ENCODE results near the gene PTPN3. TPM values are rescaled to one million over a fixed set of nuclear protein-coding genes. Genes with fewer than 3 reads are reported as not detected.

The PTPN3 gene
- total RNA-seq, 2 experiments from 2014 or later = 0.20 to 0.35 TPM

DNA sequence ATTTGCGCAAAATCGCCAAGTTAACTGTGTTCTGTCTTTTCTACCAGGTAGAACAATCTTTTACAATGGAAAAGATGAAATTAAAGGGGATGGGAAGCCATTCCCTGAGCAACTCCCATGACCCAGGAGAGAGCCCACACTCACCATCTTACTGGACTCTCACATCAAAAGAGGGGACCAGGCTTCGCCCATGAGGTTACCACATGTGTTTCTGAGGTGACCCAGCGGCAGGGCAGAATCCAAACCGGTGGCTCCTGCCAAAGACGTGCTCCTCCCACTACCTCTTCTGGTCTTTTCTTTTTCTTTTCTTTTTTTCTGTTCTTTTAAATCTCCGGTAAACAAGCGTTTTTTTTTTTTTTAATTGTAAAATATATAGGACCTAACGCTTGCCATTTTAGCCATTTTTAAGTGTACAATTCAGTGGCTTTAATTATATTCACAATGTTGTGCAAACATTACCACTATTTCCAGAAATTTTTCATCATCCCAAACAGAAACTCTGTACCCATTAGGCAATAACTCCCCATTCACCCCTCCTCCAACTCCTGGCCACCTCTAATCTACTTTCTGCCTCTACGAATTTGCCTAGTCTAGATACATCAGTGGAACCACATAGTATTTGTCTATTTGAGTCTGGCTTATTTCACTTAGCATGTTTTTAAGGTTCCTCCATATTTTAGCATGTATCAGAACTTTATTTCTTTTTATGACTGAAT is 19.3 kb downstream of the PTPN3 start:
- peaks cover 26% of the 10 kb centered on the region for H3K27me3 Mint-ChIP-seq
- H3K27ac Mint-ChIP-seq = no peak overlapping the region
- H3K4me1 Mint-ChIP-seq = peaks cover 14% of the 10 kb centered on the region
- H3K9me3 Mint-ChIP-seq = no peaks in the 10 kb centered on the region
- no peak for DNase-seq
- H3K36me3 Mint-ChIP-seq (ENCODE audit: low read depth) = no peaks in the 10 kb centered on the region
- ChIA-PET POLR2A (no interaction called here), CTCF (interaction anchor here (2.1 kb wide), 1 partner anchor 9 kb away, joined by 8 read pairs; no protein-coding TSS in a partner anchor)
- H3K4me3 Mint-ChIP-seq = no peak overlapping the region

GRCh38 chr9:109478051-109478563 is 20.0 kb downstream of the PTPN3 start:
- peaks cover 30% of the 10 kb centered on the region for H3K27me3 Mint-ChIP-seq
- no peak overlapping the region for H3K4me3 Mint-ChIP-seq
- peaks cover 14% of the 10 kb centered on the region for H3K4me1 Mint-ChIP-seq
- ChIA-PET POLR2A (no interaction called here), CTCF (no interaction called here)
- DNase-seq = no peak
- no peaks in the 10 kb centered on the region for H3K9me3 Mint-ChIP-seq
- H3K27ac Mint-ChIP-seq = no peak overlapping the region
- H3K36me3 Mint-ChIP-seq (ENCODE audit: low read depth) = no peaks in the 10 kb centered on the region

GRCh38 chr9:109477258-109478050 is 20.7 kb downstream of the PTPN3 start:
- no peak for DNase-seq

GRCh38 chr9:109476642-109477257 is 21.4 kb downstream of the PTPN3 start:
- Mint-ChIP-seq H3K4me1 (peaks cover 9% of the 10 kb centered on the region), H3K4me3 (no peak overlapping the region), H3K27ac (no peak overlapping the region), H3K27me3 (peaks cover 29% of the 10 kb centered on the region), H3K9me3 (no peaks in the 10 kb centered on the region), H3K36me3 (ENCODE audit: low read depth) (no peaks in the 10 kb centered on the region)
- ChIA-PET CTCF (interaction anchor here (1.3 kb wide), 1 partner anchor 36 kb away, joined by 3 read pairs; no protein-coding TSS in a partner anchor), POLR2A (no interaction called here)
- DNase-seq = no peak

More at GRCh38 chr9:109477258-109478050, 20.7 kb downstream of the PTPN3 start:
- Mint-ChIP-seq H3K36me3 (ENCODE audit: low read depth) (no peaks in the 10 kb centered on the region), H3K4me3 (no peak overlapping the region), H3K27ac (no peak overlapping the region), H3K4me1 (peaks cover 10% of the 10 kb centered on the region), H3K9me3 (no peaks in the 10 kb centered on the region), H3K27me3 (peaks cover 27% of the 10 kb centered on the region)
- POLR2A ChIA-PET = no interaction called here
- CTCF ChIA-PET = interaction anchor here (1.3 kb wide), 1 partner anchor 37 kb away, joined by 3 read pairs; no protein-coding TSS in a partner anchor

DNA sequence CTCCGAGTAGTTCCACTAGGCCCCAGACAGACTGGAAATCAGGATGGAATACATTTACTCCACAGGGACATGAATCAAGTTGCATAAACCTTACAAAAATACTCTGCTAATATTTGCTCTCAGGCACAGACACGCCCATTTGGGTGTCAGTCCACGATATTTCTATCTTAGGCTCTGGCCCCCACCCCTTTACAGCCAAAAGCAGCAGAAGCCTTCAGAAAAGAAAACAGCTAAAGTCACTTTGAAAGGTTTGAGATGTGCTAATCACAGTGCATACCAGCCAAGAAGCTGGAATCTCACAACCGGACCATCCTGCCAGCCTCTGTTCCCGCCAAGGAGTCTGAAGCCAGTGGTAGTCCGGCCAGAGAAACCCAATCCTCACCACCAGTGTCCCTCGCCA is 22.6 kb downstream of the PTPN3 start:
- H3K9me3 Mint-ChIP-seq = no peaks in the 10 kb centered on the region
- CTCF ChIA-PET = interaction anchor here (0.9 to 1.1 kb wide), 3 partner anchors 15 to 35 kb away, joined by 3 to 4 read pairs (median 3); no protein-coding TSS in a partner anchor

DNA sequence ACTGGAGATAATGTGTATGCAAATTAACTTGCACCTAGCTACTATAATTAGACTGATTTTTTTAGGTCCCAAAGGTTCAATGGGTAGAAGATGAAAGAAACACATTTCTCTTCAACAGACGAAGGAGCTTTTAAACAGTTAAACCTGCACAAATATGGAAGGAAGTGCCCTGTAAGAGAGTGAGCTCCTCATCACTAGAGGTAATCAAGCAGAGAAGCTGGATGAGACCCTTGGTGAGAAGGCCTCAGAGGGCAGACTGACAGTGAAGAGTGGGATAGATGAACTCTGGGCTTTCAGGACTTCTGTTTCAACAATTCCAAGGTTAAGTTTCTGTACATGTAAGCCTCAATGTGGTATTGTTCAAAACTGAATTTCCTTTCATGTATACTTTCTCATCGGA is 23.2 kb downstream of the PTPN3 start:
- ChIA-PET POLR2A (no interaction called here), CTCF (interaction anchor here (0.9 to 1.1 kb wide), 3 partner anchors 14 to 34 kb away, joined by 3 to 4 read pairs (median 3); no protein-coding TSS in a partner anchor)
- DNase-seq = no peak
- Mint-ChIP-seq H3K4me3 (no peak overlapping the region), H3K36me3 (ENCODE audit: low read depth) (no peaks in the 10 kb centered on the region), H3K27me3 (peaks cover 33% of the 10 kb centered on the region), H3K27ac (no peak overlapping the region), H3K9me3 (no peaks in the 10 kb centered on the region), H3K4me1 (peaks cover 7% of the 10 kb centered on the region)

More for the DNA sequence above, 22.6 kb downstream of the PTPN3 start:
- Mint-ChIP-seq H3K36me3 (ENCODE audit: low read depth) (no peaks in the 10 kb centered on the region), H3K4me3 (no peak overlapping the region), H3K27ac (no peak overlapping the region), H3K4me1 (peaks cover 9% of the 10 kb centered on the region), H3K27me3 (peaks cover 33% of the 10 kb centered on the region)
- no peak for DNase-seq
- POLR2A ChIA-PET = no interaction called here

DNA sequence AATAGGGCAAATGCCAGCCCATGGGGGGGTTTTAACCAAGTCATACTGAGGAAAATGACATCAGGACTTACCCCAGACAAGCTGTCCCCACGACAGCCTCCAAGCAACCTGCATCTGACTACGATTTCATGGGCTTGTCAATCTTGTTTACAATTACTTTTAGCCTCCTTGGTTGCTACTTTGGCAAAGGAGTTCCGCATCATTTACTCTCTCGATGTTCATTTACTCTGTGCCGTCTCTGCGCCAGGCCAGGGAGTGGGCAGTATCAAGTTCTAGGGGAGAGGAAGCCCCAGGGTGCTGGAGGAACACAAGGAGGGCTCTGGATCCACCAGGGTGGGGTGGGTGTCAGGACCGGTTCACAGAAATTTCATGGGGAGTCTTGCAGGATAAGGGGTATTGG is 23.9 kb downstream of the PTPN3 start:
- Mint-ChIP-seq H3K9me3 (no peaks in the 10 kb centered on the region), H3K4me3 (no peak overlapping the region), H3K4me1 (peaks cover 2% of the 10 kb centered on the region), H3K27me3 (peaks cover 31% of the 10 kb centered on the region), H3K36me3 (ENCODE audit: low read depth) (no peaks in the 10 kb centered on the region), H3K27ac (no peak overlapping the region)
- CTCF ChIA-PET = interaction anchor here (1.0 kb wide), 1 partner anchor 16 kb away, joined by 3 read pairs; no protein-coding TSS in a partner anchor
- POLR2A ChIA-PET = no interaction called here
- DNase-seq = no peak

GRCh38 chr9:109473329-109473728 is 24.8 kb downstream of the PTPN3 start:
- H3K27ac Mint-ChIP-seq = no peak overlapping the region
- no peak overlapping the region for H3K4me3 Mint-ChIP-seq
- no peaks in the 10 kb centered on the region for H3K9me3 Mint-ChIP-seq
- H3K4me1 Mint-ChIP-seq = peaks cover 9% of the 10 kb centered on the region
- H3K36me3 Mint-ChIP-seq (ENCODE audit: low read depth) = no peaks in the 10 kb centered on the region
- POLR2A ChIA-PET = no interaction called here
- no peak for DNase-seq
- CTCF ChIA-PET = interaction anchor here (0.6 to 1.0 kb wide), 2 partner anchors 32 to 182 kb away, joined by 3 to 4 read pairs; no protein-coding TSS in a partner anchor
- H3K27me3 Mint-ChIP-seq = peaks cover 28% of the 10 kb centered on the region

GRCh38 chr9:109471475-109472393 is 26.4 kb downstream of the PTPN3 start:
- ChIA-PET POLR2A (no interaction called here), CTCF (interaction anchor here (2.6 to 8.8 kb wide), 2 partner anchors 31 to 72 kb away, joined by 8 to 206 read pairs; no protein-coding TSS in a partner anchor)
- Mint-ChIP-seq H3K36me3 (ENCODE audit: low read depth) (no peaks in the 10 kb centered on the region), H3K4me1 (peaks cover 24% of the 10 kb centered on the region), H3K4me3 (no peak overlapping the region), H3K9me3 (no peaks in the 10 kb centered on the region), H3K27ac (no peak overlapping the region), H3K27me3 (peaks cover 21% of the 10 kb centered on the region)
- DNase-seq = no peak

DNA sequence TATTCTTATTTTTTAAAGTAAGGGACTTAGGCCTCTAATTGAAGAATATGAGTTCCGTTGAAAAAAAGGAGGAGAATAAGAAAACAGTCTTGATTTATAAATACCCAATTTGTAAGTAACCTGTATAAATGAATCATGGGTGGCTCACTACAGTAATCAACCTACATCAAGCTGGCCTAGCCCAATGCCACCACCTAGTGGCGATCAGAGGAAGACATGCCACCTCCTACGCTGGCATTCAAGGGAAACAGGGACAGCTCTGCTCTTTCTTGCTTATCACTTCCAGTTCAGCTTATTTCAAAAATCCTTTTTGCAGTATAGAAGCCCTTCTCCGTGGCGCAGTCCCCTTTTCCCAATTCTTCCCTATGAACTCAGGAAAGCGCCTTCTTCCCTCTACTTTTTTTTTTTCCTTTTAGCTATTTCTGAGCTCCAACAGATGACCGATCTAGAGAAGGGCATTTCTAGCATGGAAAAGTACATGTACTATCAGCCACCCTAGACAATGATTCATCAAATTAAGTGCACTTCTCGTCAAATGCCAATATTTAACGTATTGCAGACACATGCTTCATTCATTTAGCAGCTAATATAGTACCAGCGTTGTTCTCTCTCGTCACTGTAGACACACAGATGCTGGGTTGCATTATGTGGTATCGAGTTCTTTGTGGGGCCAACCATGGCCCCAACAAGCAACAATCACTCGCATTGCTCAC is 28.3 kb downstream of the PTPN3 start:
- POLR2A ChIA-PET = interaction anchor here (1.0 to 1.2 kb wide), 2 partner anchors 29 to 41 kb away, joined by 3 to 10 read pairs; no protein-coding TSS in a partner anchor
- DNase-seq = peak; percentile 77
- Mint-ChIP-seq H3K27ac (no peak overlapping the region), H3K27me3 (peaks cover 24% of the 10 kb centered on the region), H3K4me1 (peaks cover 40% of the 10 kb centered on the region), H3K4me3 (no peak overlapping the region), H3K36me3 (ENCODE audit: low read depth) (no peaks in the 10 kb centered on the region), H3K9me3 (no peaks in the 10 kb centered on the region)
- CTCF ChIA-PET = interaction anchor here (0.6 to 8.8 kb wide), 26 partner anchors 10 to 508 kb away, joined by 3 to 206 read pairs (median 4); no protein-coding TSS in a partner anchor

GRCh38 chr9:109468927-109469326 is 29.2 kb downstream of the PTPN3 start:
- DNase-seq = no peak
- peaks cover 19% of the 10 kb centered on the region for H3K27me3 Mint-ChIP-seq
- no peak overlapping the region for H3K4me3 Mint-ChIP-seq
- no peaks in the 10 kb centered on the region for H3K9me3 Mint-ChIP-seq
- peaks cover 48% of the 10 kb centered on the region for H3K4me1 Mint-ChIP-seq
- CTCF ChIA-PET = interaction anchor here (1.3 to 8.8 kb wide), 10 partner anchors 9 to 226 kb away, joined by 3 to 206 read pairs (median 10); no protein-coding TSS in a partner anchor
- no peaks in the 10 kb centered on the region for H3K36me3 Mint-ChIP-seq (ENCODE audit: low read depth)
- POLR2A ChIA-PET = interaction anchor here (1.0 to 2.3 kb wide), 3 partner anchors 28 to 40 kb away, joined by 3 to 13 read pairs (median 10); no protein-coding TSS in a partner anchor
- H3K27ac Mint-ChIP-seq = peak overlapping the region; percentile 12

Measured in activated CD4-positive, alpha-beta memory T cell treated with anti-CD3 and anti-CD28 coated beads, Interleukin-2, amount 10 ng/mL, durations not matched to agents 7 days and 5 days (primary cell).